Measurements from ENCODE around the gene TTC3. TPM values are rescaled to one million over a fixed set of nuclear protein-coding genes. Genes with fewer than 3 reads are reported as not detected.

The TTC3 gene
- polyA plus RNA-seq, 5 donors: 130 to 210 (median 209) TPM

GRCh38 chr21:37145635-37146111 lies 72.6 kb downstream of the TTC3 start:
- no peak for DNase-seq

GRCh38 chr21:37146320-37147235 lies 73.5 kb downstream of the TTC3 start:
- no peak for DNase-seq

DNA sequence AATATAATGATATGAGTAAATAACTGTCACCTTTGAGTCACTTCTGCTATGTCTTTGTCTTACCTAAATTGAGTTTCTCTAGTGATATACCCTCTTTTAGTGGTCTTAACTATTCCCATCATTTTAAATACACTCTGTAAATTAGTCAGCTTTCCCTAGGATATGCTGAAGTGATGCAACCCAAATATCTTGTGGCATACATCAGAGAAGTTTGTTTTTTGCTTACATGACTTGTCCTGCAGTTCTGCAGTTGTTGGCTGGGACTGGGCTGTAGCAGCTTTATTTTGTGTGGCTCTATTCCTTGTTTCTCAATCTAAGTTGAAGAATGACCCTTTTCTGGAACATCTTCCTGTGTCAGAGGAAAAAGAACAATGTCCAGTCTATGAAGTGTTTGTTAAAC lies 76.4 kb downstream of the TTC3 start:
- no peak for DNase-seq

- DNase-seq: peak in 1 of 2 donors; percentile 19
Measured at GRCh38 chr21:37153196-37153934, 80.3 kb downstream of the TTC3 start.

DNA sequence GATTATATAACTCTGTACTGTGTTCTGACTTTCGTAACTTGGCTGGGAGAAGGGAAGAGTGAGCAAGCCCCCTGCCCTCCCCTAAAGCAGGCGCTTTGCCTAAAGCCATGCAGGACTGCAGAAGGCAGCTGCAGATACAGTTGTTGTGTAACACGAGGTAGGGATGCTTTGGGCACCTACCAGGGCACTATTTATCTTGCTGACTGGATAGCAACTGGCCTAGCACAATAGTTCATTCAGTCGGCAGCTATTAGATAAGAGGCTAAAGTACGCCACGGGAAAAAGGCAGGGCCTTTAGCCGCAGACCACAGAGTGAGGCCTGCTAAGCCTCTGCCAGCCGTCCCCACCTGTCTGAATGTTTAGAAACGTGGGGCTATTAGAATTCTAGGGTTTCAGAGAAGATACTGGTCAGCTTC lies 80.9 kb downstream of the TTC3 start:
- peak in 1 of 2 donors; percentile 39 for DNase-seq

- DNase-seq: no peak
Measured at GRCh38 chr21:37155186-37155585, 82.1 kb downstream of the TTC3 start.

DNA sequence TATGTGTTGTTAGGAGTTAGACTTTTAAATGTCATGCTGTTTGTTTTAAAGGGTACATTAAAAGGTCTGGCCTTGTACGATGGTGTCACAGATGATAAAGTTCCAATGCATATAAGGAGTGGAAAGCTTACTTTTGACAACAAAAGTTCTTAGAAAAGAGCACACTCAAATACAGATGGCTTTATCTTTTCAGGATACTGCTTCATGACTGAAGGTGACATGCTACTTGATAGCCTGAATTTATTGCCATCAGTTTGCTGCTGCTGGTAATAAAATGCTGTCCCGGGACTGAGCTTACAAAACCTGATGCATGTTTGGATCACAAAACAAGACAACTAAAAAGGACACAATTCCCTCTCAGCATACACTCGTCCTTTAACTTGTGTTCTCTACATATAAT lies 84.9 kb downstream of the TTC3 start:
- DNase-seq: no peak

DNA sequence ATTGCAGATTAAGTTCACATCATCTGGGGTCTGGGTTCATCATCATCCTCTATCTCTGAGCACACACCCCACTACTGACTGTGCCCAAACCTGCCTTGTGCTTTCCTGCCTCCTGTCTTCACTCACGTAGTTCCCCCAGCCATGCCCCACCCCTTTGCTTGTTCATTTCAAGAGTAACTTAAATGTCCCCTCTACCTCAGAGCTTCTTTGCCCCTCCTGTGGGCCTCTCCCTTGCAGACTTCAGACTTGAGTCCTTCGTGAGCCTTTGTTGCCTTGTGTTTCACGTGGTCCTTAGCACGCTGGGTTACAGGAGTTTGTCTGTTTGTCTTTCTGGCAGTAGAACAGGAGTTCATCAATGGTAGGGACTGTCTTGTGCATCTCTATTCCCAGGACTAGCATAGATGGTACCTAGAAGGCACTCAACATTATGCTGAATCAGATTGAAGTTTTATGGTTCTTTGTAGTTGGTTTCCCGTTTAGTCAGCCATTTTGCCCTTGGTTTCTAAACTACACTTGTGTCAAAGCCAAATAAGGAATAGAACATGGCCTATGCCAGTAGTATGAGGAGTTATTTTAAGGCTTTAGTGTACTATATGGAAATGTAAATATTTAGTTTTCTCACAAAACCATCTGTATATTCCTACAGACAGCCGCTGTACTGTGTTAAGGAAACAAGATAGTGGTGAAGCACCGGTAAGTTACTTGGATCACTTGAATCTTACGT lies 86.2 kb downstream of the TTC3 start:
- no peak for DNase-seq

GRCh38 chr21:37159949-37160348 lies 86.9 kb downstream of the TTC3 start:
- DNase-seq: no peak

GRCh38 chr21:37164742-37165141 lies 91.7 kb downstream of the TTC3 start:
- no peak for DNase-seq

DNA sequence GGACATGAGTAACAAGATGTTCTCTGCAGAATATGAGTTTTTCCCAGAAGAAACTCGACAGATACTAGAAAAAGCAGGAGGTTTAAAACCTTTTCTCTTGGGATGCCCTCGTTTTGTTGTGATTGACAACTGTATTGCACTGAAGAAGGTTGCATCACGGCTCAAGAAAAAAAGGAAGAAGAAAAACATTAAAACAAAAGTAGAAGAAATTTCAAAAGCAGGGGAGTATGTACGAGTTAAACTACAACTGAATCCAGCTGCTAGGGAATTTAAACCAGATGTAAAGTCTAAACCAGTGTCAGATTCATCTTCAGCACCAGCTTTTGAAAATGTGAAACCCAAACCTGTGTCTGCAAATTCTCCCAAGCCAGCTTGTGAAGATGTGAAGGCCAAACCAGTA lies 92.5 kb downstream of the TTC3 start:
- no peak for DNase-seq

GRCh38 chr21:37166733-37167132 lies 93.7 kb downstream of the TTC3 start:
- no peak for DNase-seq

DNA sequence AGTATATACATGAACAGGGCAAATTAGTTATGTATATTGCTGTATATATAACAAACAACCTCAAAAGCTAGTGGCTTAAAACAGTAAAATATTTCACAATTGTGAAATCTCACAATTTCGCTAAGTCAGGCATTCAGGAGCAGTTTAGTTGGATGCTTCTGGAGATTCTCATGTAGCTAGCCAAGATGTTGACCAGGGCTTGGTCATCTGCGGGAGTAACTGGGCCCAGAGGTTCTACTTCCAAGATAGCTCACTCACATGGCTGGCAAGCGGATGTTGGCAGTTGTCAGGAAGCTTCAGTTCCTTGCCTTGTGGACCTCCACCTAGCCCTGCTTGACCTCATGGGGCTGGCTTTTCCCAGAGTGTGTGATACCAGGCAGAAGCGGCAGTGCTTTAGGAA lies 95.6 kb downstream of the TTC3 start:
- no peak for DNase-seq

- no peak for DNase-seq
Measured at GRCh38 chr21:37172646-37173045, 99.6 kb downstream of the TTC3 start.

GRCh38 chr21:37176716-37177115 lies 103.7 kb downstream of the TTC3 start:
- DNase-seq: peak in 1 of 2 donors; percentile 13

GRCh38 chr21:37181059-37181458 lies 108.0 kb downstream of the TTC3 start:
- DNase-seq: no peak

DNA sequence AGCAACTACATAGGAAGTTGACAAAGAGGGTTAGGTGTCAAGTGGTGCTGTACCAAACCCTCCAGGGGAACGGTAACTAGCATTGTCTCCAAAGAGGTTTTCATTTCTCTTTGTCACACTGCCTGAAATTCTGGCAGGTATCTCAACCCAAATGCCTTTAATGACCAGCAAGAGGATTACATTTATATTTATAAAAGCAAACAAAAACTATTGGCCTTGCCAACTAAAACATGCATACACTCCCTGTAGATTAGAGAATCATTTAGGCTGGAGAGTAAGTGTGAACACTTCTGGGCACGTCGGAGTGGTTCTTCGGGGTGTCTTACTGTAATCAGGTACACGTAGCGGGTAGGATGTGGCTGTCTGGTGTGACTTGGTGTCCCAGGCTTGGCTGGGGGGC lies 109.2 kb downstream of the TTC3 start:
- no peak for DNase-seq

DNA sequence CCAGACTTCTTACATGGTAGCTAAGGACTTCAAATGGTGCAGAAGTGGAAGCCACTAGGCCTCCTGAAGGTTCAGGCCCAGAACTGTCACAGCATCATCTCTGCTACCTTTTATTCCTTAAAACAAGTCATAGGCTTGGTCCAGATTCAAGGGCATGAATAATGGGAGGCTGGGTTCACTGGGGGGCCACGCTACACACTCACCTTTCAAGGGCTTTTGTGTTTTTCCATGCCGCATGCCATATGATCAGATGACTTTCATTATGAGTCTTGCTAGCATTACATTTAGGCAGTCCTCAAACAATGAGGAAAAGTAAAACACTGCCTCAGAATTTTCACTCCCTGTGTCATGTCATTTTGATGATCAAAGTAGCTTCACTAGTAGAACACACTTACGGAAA lies 110.7 kb downstream of the TTC3 start:
- DNase-seq: no peak

- no peak for DNase-seq
Measured at GRCh38 chr21:37184784-37185593, 111.9 kb downstream of the TTC3 start.

- DNase-seq: no peak
Measured at GRCh38 chr21:37186983-37187382, 113.9 kb downstream of the TTC3 start.

DNA sequence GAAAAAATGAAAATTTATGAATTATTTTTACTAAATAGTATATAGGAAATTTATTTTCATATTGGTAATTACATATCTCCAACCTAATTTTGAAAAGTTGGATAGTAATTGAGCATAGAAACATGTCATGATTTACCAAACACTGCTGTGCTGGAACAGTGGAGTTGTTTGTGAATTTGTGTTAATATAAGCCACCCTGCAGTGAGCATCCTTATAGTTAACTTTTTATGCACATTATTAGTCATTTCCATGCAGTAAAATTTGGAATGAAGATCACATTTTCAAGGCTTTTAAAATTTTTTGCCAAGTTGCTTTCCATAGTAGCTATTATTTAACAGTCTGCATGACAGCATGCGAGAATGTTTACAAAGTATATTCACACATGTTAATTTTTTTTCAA lies 115.8 kb downstream of the TTC3 start:
- DNase-seq: no peak
